SK-N-SH treated with all-trans-retinoic acid at 6 μM for 48 hours (cell line): ENCODE measurements around the gene THY1.

Experiments
- ATAC-seq: fragments of 200-7000 bp; cut with Tn5 transposase; 3 replicates; pipeline ENCODE4 v1.9.1; 2020; ENCODE audit warnings: mild to moderate bottlenecking, moderate library complexity
- ARNTL ChIP-seq: fragments of 450-650 bp; formaldehyde crosslinking; IDR thresholded peaks from 2 replicates; pipeline ENCODE4 v1.5.0; 2020; ENCODE audit warnings: low read depth, mild to moderate bottlenecking, moderate library complexity, borderline replicate concordance
- BACH2 ChIP-seq: fragments of 250-450 bp; sonication (Bioruptor Pico); IDR thresholded peaks from 2 replicates; pipeline ENCODE4 v1.9.0; 2021; ENCODE audit warnings: mild to moderate bottlenecking, borderline replicate concordance
- CREB5 ChIP-seq: fragments of 250-450 bp; sonication (Bioruptor Pico); IDR thresholded peaks from 2 replicates; pipeline ENCODE4 v1.5.1; 2020; ENCODE audit warnings: low read depth, mild to moderate bottlenecking, moderate library complexity
- CSDC2 ChIP-seq: fragments of 250-450 bp; sonication (Bioruptor Pico); IDR thresholded peaks from 2 replicates; pipeline ENCODE4 v1.5.0; 2020; ENCODE audit warnings: mild to moderate bottlenecking, moderate library complexity
- ESRRG ChIP-seq: fragments of 250-450 bp; sonication (Bioruptor Pico); IDR thresholded peaks from 2 replicates; pipeline ENCODE4 v1.6.1; 2021; ENCODE audit warnings: mild to moderate bottlenecking
- GLIS3 ChIP-seq: fragments of 250-450 bp; sonication (Bioruptor Pico); IDR thresholded peaks from 2 replicates; pipeline ENCODE4 v1.5.0; 2020; ENCODE audit warnings: mild to moderate bottlenecking, moderate library complexity
- ISL1 ChIP-seq: fragments of 250-450 bp; sonication (Bioruptor Pico); IDR thresholded peaks from 2 replicates; pipeline ENCODE4 v2.1.2; 2022; ENCODE audit warnings: mild to moderate bottlenecking, moderate library complexity
- OSR1 ChIP-seq: fragments of 250-450 bp; sonication (Bioruptor Pico); IDR thresholded peaks from 2 replicates; pipeline ENCODE4 v1.8.0; 2022; ENCODE audit warnings: moderate library complexity, mild to moderate bottlenecking, inconsistent platforms
- POU6F1 ChIP-seq: fragments of 250-450 bp; sonication (Bioruptor Pico); IDR thresholded peaks from 2 replicates; pipeline ENCODE4 v1.8.0; 2021; ENCODE audit warnings: low read depth, mild to moderate bottlenecking, moderate library complexity, borderline replicate concordance
- PPARA ChIP-seq: fragments of 250-450 bp; sonication (Bioruptor Pico); IDR thresholded peaks from 2 replicates; pipeline ENCODE4 v1.5.0; 2020; ENCODE audit warnings: mild to moderate bottlenecking, borderline replicate concordance
- RARB ChIP-seq: fragments of 250-450 bp; sonication (Bioruptor Pico); IDR thresholded peaks from 2 replicates; pipeline ENCODE4 v1.8.0; 2021; ENCODE audit warnings: mild to moderate bottlenecking, moderate library complexity
- SNAI2 ChIP-seq: fragments of 250-450 bp; sonication (Bioruptor Pico); IDR thresholded peaks from 2 replicates; pipeline ENCODE4 v1.5.0; 2020; ENCODE audit warnings: mild to moderate bottlenecking, moderate library complexity
- TOX ChIP-seq: fragments of 250-450 bp; sonication (Bioruptor Pico); IDR thresholded peaks from 2 replicates; pipeline ENCODE4 v1.8.0; 2021; ENCODE audit warnings: mild to moderate bottlenecking, moderate library complexity, borderline replicate concordance
- ZC3H10 ChIP-seq: fragments of 250-450 bp; sonication (Bioruptor Pico); IDR thresholded peaks from 2 replicates; pipeline ENCODE4 v1.5.1; 2021; ENCODE audit warnings: mild to moderate bottlenecking, moderate library complexity
- ZFP3 ChIP-seq: fragments of 250-450 bp; sonication (Bioruptor Pico); IDR thresholded peaks from 2 replicates; pipeline ENCODE4 v1.5.0; 2020; ENCODE audit warnings: mild to moderate bottlenecking, moderate library complexity
- ZFP30 ChIP-seq: fragments of 450-650 bp; formaldehyde crosslinking; IDR thresholded peaks from 2 replicates; pipeline ENCODE4 v1.5.0; 2022; ENCODE audit warnings: mild to moderate bottlenecking, moderate library complexity
- ZNF565 ChIP-seq: fragments of 450-650 bp; formaldehyde crosslinking; conservative IDR thresholded peaks from 2 replicates; pipeline ENCODE4 v1.5.0; 2020; ENCODE audit warnings: low read depth, mild to moderate bottlenecking, moderate library complexity
- ZNF70 ChIP-seq: fragments of 450-650 bp; formaldehyde crosslinking; IDR thresholded peaks from 2 replicates; pipeline ENCODE4 v1.5.0; 2020; ENCODE audit warnings: mild to moderate bottlenecking, moderate library complexity
- ZNF8 ChIP-seq: fragments of 450-650 bp; formaldehyde crosslinking; IDR thresholded peaks from 2 replicates; pipeline ENCODE4 v1.5.0; 2020; ENCODE audit warnings: mild to moderate bottlenecking, moderate library complexity
- TF ChIP-seq, protein P1 (sequence below): fragments of 250-450 bp; sonication (Bioruptor Pico); IDR thresholded peaks from 2 replicates; pipeline ENCODE4 v1.5.1; 2021; ENCODE audit warnings: mild to moderate bottlenecking, moderate library complexity
- TF ChIP-seq, protein P2 (sequence below): fragments of 250-450 bp; sonication (Bioruptor Pico); IDR thresholded peaks from 2 replicates; pipeline ENCODE4 v1.5.0; 2020; ENCODE audit warnings: mild to moderate bottlenecking, moderate library complexity

The THY1 gene

GRCh38 chr11:119416606-119417580 lies 6.1 kb downstream of the THY1 start:
- TF ChIP-seq RARB (CRISPR knock-in tag) (no peak), BACH2 (CRISPR knock-in tag) (no peak), ESRRG (CRISPR knock-in tag) (no peak), SNAI2 (CRISPR knock-in tag) (no peak), ZFP3 (CRISPR knock-in tag) (no peak), CSDC2 (no peak), POU6F1 (CRISPR knock-in tag) (no peak)
- peak; percentile 58 for ATAC-seq

DNA sequence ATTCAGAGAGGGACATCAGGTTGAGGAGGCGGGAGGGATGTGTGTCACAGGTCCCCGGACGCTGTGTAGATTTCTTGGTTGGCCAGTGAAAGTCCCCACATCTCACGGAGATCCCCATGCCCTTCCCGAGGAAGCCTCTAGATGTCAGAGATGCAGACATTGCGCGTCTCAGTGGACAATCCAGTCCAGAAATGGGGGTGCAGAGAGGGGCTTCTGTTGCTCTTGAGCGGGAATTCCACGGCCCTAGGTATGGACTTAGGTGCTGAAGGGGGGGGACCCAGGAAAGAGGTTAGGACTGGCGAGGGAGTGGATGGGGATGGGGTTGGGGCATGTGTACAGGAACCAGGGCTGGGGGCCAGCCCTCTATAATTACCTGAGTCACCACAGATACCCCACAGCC lies 7.0 kb downstream of the THY1 start:
- ATAC-seq = peak; percentile 4; the same call in 2 of the 3 replicates
- TF ChIP-seq PPARA (CRISPR knock-in tag) = no peak
- no peak for TF ChIP-seq ZNF70
- TF ChIP-seq, protein P1, sequence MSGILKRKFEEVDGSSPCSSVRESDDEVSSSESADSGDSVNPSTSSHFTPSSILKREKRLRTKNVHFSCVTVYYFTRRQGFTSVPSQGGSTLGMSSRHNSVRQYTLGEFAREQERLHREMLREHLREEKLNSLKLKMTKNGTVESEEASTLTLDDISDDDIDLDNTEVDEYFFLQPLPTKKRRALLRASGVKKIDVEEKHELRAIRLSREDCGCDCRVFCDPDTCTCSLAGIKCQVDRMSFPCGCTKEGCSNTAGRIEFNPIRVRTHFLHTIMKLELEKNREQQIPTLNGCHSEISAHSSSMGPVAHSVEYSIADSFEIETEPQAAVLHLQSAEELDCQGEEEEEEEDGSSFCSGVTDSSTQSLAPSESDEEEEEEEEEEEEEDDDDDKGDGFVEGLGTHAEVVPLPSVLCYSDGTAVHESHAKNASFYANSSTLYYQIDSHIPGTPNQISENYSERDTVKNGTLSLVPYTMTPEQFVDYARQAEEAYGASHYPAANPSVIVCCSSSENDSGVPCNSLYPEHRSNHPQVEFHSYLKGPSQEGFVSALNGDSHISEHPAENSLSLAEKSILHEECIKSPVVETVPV = no peak
- TF ChIP-seq ZC3H10 = no peak
- no peak for TF ChIP-seq ARNTL (CRISPR knock-in tag)
- no peak for TF ChIP-seq POU6F1 (CRISPR knock-in tag)
- TF ChIP-seq ZNF565 (CRISPR knock-in tag) = no peak
- TF ChIP-seq ZNF8 (CRISPR knock-in tag) = no peak
- no peak for TF ChIP-seq CSDC2
- no peak for TF ChIP-seq ISL1
- no peak for TF ChIP-seq TOX

- ATAC-seq = no peak; the same call in 2 of the 3 replicates
- TF ChIP-seq ZFP30 (CRISPR knock-in tag) (no peak), GLIS3 (no peak), CSDC2 (no peak), SNAI2 (CRISPR knock-in tag) (no peak), ZNF70 (no peak), CREB5 (CRISPR knock-in tag) (no peak)
These were observed 7.5 kb downstream of the THY1 start for GRCh38 chr11:119415517-119415916.

DNA sequence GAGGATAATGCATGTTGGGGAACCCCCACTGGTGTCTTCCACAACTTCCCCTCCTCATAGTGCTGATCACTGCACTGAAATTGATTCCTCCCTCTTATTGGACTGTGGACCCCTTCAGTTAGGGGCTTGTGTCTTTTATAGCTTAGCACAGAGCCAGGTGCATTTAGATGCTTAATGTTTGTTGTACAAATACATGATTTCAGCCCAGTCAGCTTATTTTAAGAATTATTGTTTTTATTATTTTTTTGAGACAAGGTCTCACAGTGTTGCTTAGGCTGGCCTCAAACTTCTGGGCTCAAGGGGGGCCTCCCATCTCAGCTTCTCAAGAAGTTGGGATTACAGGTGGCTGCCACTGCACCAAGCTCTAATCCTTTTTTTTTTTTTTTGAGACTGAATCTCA lies 8.2 kb downstream of the THY1 start:
- no peak for ATAC-seq
- TF ChIP-seq POU6F1 (CRISPR knock-in tag) (no peak), ESRRG (CRISPR knock-in tag) (no peak), OSR1 (CRISPR knock-in tag) (no peak), ISL1 (no peak), PPARA (CRISPR knock-in tag) (no peak), BACH2 (CRISPR knock-in tag) (no peak), SNAI2 (CRISPR knock-in tag) (no peak), ZNF70 (no peak), ZNF565 (CRISPR knock-in tag) (no peak), GLIS3 (no peak), CREB5 (CRISPR knock-in tag) (no peak)
- TF ChIP-seq, protein P2, sequence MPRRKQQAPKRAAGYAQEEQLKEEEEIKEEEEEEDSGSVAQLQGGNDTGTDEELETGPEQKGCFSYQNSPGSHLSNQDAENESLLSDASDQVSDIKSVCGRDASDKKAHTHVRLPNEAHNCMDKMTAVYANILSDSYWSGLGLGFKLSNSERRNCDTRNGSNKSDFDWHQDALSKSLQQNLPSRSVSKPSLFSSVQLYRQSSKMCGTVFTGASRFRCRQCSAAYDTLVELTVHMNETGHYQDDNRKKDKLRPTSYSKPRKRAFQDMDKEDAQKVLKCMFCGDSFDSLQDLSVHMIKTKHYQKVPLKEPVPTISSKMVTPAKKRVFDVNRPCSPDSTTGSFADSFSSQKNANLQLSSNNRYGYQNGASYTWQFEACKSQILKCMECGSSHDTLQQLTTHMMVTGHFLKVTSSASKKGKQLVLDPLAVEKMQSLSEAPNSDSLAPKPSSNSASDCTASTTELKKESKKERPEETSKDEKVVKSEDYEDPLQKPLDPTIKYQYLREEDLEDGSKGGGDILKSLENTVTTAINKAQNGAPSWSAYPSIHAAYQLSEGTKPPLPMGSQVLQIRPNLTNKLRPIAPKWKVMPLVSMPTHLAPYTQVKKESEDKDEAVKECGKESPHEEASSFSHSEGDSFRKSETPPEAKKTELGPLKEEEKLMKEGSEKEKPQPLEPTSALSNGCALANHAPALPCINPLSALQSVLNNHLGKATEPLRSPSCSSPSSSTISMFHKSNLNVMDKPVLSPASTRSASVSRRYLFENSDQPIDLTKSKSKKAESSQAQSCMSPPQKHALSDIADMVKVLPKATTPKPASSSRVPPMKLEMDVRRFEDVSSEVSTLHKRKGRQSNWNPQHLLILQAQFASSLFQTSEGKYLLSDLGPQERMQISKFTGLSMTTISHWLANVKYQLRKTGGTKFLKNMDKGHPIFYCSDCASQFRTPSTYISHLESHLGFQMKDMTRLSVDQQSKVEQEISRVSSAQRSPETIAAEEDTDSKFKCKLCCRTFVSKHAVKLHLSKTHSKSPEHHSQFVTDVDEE = no peak
- TF ChIP-seq, protein P1 = no peak
